ENCODE measurements around the gene ABHD16A.

Gene ABHD16A

GRCh38 chr6:31730631-31731086, 27.5 kb upstream of the ABHD16A start:
- no peak for DNase-seq (ENCODE audit: low read depth)

DNA sequence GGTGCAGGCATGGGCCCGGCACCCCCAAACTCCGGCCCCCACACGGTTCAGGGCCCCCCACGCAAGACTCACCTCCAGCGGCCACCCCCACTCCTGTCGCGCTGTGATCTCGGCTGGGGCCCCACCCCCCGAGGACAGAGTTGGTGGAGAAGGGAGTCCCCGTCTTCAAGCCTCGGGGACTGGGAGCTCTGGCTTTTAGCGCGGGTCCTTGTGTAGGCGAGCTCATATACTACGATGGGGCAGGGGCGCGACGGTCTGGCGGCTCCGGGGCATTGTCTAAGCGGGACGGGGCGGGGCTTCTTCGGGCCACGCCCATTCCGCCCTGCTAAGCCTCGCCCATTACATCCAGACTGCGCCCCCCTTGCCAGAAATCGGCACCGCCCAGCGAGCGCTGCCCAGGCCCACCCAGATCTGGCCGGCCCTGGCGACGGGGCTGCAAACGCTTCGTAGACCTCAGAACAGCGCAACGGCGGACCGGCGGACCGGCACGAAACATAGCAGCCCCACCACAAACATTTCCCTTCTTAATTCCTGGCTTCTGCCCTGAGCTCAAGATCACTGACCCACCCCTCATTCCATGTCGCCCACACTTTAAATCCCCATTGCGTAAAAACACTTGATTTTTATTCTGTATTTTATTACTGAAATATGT, 27.0 kb upstream of the ABHD16A start:
- DNase-seq (ENCODE audit: low read depth), result no peak

DNA sequence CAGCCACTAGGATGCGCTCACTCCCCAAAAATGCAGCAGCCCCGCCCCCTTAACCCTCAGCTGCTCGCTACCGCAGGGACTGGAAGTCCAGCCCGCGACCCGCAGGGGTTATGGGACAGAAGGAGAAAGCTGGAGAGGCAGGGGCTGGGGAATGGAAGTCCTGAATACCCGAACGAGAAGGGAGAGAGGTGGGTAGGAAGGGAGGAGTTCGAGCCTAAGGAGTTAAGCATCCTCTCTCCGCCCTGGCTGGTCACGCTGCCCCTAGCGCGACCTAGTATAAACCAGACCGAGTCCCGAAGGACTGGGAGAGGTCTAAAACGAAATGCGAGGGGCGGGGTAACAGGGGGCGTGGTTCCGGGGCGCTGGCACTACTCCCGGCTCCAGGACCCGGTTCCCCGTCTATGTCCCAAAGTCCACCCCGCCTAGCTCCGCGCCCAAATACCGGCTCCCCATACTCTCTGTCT, 26.4 kb upstream of the ABHD16A start:
- DNase-seq (ENCODE audit: low read depth), result peak; percentile 69

DNA sequence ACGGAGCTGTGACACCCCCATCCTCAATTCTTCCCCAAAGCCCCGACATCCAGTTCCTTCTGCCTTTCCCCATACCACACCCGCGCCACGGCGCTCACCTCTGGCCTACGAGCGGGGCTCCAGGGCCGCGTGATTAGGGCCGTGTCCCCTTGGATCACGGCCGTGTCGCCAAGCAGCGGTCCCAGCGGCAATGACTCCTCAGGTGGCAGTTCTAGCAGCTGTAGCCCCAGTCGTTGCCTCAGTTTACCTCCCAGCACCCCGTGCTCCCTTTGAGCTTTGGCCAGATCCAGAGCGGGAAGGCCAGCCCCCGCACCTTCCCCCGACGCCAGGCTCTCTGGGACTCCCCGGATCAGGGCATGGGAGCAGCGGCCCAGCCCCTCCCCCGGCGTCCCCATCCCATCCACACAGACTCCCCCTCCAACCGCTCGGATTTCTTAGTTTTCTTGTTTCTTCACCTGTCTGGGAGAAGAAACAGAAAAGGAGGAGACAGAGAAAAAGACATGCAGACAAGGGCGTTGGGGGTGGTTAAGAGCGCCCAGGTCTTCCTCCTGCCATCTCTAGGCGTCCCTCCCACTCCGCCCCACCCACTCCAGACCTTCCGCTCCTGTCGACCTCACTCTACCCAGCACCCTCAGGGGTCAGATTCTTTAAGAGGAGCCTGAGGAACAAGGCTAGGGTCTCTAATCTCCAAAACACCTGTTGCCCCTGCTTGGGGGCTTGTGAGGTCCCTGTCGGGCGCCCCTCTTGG, 25.8 kb upstream of the ABHD16A start, which contains the start of gene DDAH2:
Gene DDAH2 (minus strand): TSS at position 533 of the 748 bp plus-strand sequence. CDS start 138 bp downstream, at position 395.
- no peak for DNase-seq (ENCODE audit: low read depth)

DNA sequence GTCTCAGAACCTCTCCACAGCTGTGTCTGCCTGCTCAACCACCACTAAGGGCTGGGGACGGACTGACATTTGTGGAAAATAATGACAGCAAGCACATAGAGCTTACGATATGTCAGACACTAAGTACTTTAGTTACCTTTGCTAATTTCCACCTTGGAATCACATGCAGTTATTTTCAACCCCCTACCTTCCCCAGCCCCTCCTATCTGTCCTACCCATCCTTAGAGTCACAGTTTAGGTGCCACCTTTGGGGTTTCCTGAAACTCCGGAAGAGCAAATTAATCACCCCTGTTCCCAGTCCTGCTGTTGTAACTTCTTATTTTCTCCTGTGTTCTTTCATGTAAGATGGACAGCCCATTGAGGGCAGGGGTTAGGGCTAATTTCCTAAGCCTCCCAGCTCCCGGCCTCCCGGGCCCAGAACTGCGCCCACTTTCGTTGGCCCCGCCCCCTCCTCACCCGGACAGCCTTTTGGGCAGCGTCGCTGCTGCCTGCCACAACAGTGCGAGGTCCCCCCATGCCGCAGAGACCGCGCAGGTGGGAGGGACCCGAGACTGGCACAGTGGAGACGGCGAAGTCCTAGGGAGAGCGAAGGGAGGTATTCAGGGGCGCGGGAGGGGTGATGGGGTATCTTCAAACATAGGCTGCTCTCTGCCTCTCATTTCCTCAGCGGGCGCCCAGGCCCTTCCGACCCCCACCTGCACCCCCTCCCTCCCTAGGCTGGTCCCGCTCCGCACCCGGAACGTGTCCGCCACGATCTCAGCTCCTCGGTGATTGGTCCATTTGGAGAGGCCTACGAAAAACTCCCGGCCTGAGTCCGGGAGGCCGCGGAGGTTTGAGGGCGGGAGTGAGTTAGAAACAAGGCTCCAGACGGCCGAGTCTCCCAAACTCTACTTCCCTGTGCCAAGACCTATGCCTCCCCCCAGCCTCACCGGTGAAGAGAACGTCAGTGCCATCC, 24.9 kb upstream of the ABHD16A start:
- DNase-seq (ENCODE audit: low read depth), result no peak

DNA sequence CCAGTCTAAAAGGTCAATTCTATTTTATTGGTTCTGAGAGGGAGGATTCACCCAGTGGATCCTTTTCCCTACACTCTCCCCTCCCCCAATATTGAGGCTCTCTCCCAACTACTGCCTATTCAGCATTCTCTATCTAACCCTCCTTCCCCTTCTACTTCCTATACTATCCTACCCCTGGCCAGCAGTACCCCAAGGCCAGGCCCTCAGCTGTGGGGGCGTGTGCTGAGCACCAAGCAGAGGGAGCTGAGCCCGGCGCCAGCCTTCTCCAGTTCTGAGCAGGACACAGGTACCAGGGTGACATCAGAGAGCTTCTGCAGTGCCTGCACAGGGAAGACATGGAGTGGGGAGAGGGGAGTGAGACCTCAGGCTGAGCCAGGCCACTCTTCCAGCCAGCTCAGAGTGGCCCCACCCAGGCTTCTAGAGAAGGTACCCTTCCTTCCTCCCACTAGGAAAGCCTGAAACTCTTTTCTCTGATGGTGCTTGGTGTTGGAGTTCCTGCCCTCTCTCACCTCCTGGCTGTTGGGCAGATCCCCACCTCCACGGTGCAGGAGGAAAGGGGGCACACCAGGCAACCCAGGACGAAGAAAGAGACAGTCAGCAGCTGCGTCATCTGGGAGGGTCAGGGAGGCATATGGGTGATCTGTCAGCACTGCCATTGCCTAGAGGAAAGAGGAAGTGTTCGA, 24.1 kb upstream of the ABHD16A start:
- DNase-seq (ENCODE audit: low read depth), result no peak

DNA sequence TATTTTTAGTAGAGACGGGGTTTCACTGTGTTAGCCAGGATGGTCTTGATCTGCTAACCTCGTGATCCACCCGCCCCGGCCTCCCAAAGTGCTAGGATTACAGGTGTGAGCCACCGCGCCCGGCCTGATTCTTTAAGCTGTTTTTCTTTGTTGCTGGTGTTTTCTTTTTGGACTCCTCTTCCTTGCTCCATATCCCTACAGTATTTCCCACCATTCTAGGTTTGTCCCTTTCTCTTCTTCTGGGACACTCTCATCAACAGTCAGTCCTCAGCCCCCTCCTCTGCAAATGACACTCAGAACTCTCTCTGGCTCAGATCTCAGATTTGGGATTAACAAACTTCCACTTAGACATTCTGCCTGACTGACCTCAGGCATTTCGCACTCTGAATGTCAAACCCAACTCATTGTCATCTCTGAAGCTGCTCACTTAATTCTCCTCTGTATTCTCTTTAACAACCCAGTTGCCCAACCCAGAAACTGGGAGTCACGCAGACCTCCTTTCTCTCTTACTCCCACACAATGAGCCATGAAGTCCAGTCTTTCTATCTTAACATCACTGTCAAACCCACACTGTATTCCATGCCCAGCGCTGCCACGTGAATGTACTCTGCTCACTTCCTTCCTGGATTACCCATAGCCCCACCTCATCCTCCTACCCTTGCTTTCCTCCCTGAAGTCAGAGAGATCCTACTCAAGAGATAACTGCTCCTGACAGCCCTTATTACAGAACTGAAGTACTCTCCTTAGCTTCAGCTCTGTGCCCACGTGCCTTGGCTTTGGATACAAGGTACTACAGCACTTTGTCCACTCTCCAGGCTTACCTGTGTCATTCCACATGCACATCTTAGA, 22.6 kb upstream of the ABHD16A start:
- no peak for DNase-seq (ENCODE audit: low read depth)

- DNase-seq (ENCODE audit: low read depth), result no peak
Measured at GRCh38 chr6:31723980-31724691, 21.0 kb upstream of the ABHD16A start.

- DNase-seq (ENCODE audit: low read depth), result no peak
Measured at GRCh38 chr6:31723245-31723979, 20.3 kb upstream of the ABHD16A start, which contains the start of gene MPIG6B. TSS of gene MPIG6B (plus strand) at chr6:31723373. CDS start at chr6:31723384, 11 bp downstream.

- DNase-seq (ENCODE audit: low read depth), result no peak
Measured at GRCh38 chr6:31722173-31722572, 19.0 kb upstream of the ABHD16A start.

DNA sequence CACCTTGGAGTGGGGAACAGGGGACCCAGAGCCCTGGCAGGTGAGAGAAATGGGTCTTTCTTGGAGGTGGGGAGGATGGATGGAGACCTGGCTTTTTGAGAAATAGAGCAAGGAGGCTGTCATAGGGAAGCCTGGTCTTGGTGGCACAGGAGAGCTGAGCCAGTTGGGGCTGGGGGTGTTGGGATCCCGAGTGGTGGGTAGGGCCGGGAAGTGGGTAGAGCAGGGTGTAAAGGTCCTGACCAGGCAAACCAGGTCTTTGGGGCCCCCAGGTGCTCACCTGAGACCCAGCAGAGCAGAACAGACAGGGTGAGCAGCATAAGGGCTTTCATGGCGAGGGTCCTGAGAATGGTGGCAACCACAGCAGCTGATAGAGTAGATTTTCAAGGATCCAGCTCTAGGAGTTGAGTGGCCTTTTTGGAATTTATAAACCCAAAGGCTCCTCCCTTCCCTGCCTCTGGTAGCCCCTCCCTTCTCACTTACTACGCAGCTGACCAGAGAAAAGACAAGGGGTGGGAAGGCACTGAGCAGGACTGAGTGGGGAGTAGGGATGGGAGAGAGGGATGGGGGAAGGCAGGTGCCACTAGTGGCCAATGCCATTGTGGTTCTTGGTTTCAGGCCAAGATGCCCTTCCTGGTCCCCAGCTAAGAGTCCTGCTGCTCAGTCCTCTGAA, 18.4 kb upstream of the ABHD16A start, which contains the start of gene LY6G6C:
Gene LY6G6C (minus strand): TSS at position 396 of the 670 bp plus-strand sequence. CDS start 67 bp downstream, at position 329.
- no peak for DNase-seq (ENCODE audit: low read depth)

- DNase-seq (ENCODE audit: low read depth), result no peak
Measured at GRCh38 chr6:31720196-31720770, 17.2 kb upstream of the ABHD16A start.

DNA sequence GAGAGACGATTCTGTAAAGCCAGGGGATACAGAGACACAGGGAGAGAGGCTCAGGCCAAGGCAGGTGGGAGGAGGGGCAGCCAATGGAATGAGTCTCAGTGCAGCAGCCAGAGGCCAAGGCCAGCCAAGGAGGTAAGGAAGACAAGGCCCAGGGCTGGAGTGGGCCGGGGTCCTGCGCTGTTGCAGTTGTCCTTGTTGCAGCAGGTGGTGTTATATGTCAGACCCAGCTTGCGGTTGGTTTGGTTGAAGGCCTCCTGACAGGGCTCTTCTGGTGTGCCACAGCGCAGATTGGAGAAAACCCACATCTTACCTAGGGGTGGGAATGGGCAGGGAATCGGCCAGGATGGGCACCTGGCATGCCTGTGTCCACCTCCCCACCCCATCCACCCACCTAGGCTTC, 15.9 kb upstream of the ABHD16A start:
- no peak for DNase-seq (ENCODE audit: low read depth)

DNA sequence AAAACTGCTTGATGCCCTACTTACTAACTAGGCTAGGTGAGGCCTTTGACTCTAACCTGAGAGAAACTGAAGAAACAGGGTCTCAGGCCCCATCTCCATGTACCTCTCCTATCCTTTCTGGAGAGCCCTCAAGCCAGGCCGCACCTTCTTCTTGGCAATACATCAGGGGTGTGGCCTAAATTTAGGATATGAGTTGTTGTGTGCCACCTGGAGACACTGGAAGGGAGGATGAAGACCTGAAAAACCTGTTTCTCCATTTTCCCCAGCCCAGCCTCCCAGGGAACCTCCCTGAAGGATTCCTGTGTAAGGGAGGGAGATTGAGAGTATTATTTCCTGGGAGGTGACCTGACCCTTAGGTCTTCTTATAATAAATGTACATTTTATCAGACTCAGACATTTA, 15.1 kb upstream of the ABHD16A start:
- DNase-seq (ENCODE audit: low read depth), result no peak

- DNase-seq (ENCODE audit: low read depth), result no peak
Measured at GRCh38 chr6:31717499-31718222, 14.5 kb upstream of the ABHD16A start.

DNA sequence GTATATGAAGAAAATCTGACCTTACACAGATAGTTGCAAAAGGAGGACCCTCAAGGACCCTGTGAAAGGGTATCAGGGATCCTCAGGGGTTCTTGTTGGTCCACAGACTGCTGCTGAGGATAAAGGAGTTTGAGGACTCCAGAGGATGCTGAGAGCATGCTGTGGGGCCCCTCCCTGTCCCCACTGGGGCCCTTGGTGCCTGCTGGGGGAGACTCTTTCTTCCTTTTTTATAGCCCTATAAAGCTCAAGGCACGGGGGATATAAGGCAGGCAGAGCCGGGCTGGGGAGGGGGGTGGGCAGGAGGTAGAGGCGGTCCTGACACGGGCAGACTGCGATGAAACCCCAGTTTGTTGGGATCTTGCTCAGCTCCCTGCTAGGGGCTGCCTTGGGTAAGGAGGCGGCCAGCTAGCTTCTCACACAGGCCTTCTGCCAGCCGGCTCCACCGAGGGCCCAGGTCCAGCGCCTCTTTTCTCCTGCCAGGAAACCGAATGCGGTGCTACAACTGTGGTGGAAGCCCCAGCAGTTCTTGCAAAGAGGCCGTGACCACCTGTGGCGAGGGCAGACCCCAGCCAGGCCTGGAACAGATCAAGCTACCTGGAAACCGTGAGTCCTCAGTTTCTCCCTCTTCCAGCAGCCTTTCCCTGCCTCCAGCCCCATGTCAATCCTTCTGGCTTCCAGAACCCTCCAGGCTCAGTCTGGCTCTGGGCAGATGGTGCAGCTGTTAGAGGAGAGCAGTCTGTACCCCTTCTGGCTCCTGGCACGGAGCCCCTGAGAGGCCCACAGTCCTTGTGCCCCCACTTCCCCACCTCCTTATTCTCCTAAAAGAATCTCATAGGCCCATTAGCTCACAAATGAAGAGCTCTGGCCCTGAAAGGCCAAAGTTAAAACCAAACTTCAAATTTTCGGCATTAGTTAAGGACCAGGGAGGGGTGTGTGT, 12.2 kb upstream of the ABHD16A start, which contains the start of gene LY6G6D:
Gene LY6G6D (plus strand): TSS at position 327 of the 937 bp plus-strand sequence. CDS start 8 bp downstream, at position 335.
- DNase-seq (ENCODE audit: low read depth), result no peak

Measured in stimulated activated CD8-positive, alpha-beta memory T cell treated with anti-CD3 and anti-CD28 coated beads, Interleukin-15, amount 100 ng/mL, for 1 hour (primary cell).